Cardiac septum (tissue), 1 donor: Measurements from ENCODE around the gene CD1E. TPM values are rescaled to one million over a fixed set of nuclear protein-coding genes. Genes with fewer than 3 reads are reported as not detected.
"Not testable (repeated sequence)": the region's sequence is repeated elsewhere in the genome, so short reads cannot be mapped to it uniquely, and the experiment has no call there.

Experiments
- DNase-seq: peaks from one replicate; pipeline ENCODE4 v3.0.0-alpha.2; 2020; ENCODE audit warnings: low spot score
- intact Hi-C: fragments of 100-400 bp; cut with DNase I; formaldehyde crosslinking; loops from one replicate; pipeline ENCODE4 v1.14.0; 2022
- total RNA-seq: library from RNA; stranded (reverse); fragmentation: NEBNext Ultra II Directional; extraction: Animal tissue kit (Norgen Biotek cat#: 25700); gene quantifications from one replicate; pipeline ENCODE4 v1.2.1, GENCODE V29; 2021
- donor health status: DM: no; HTN: no; CAD: no.

CD1E gene
- total RNA-seq, 1 donor from 2014 or later = not detected

- DNase-seq = no peak
- intact Hi-C loops = no loop called here
Observed at GRCh38 chr1:158356616-158357015, 2.9 kb downstream of the CD1E start.

- DNase-seq = no peak
- intact Hi-C loops = no loop called here
Observed at GRCh38 chr1:158357441-158357840, 3.7 kb downstream of the CD1E start.

- intact Hi-C loops = no loop called here
- DNase-seq = no peak
Observed at GRCh38 chr1:158362482-158362881, 8.8 kb downstream of the CD1E start.

- intact Hi-C loops = no loop called here
- DNase-seq = no peak
Observed at GRCh38 chr1:158362941-158363340, 9.2 kb downstream of the CD1E start.

GRCh38 chr1:158366783-158367182 is 13.1 kb downstream of the CD1E start:
- intact Hi-C loops = no loop called here
- no peak for DNase-seq

- intact Hi-C loops = no loop called here
- DNase-seq = no peak
Observed at GRCh38 chr1:158371188-158371953, 17.7 kb downstream of the CD1E start.

GRCh38 chr1:158374101-158374500 is 20.4 kb downstream of the CD1E start:
- not testable (repeated sequence) for DNase-seq

GRCh38 chr1:158374860-158375259 is 21.2 kb downstream of the CD1E start:
- intact Hi-C loops = no loop called here

More at GRCh38 chr1:158374101-158374500, 20.4 kb downstream of the CD1E start:
- intact Hi-C loops = not testable (repeated sequence)

GRCh38 chr1:158390331-158390730 is 36.6 kb downstream of the CD1E start:
- intact Hi-C loops = no loop called here
- DNase-seq = no peak

More at GRCh38 chr1:158374860-158375259, 21.2 kb downstream of the CD1E start:
- no peak for DNase-seq

- DNase-seq = no peak
- intact Hi-C loops = no loop called here
Observed at GRCh38 chr1:158391099-158391498, 37.4 kb downstream of the CD1E start.

- DNase-seq = no peak
- intact Hi-C loops = no loop called here
Observed at GRCh38 chr1:158393476-158393875, 39.8 kb downstream of the CD1E start.

- DNase-seq = no peak
- intact Hi-C loops = no loop called here
Observed at GRCh38 chr1:158396646-158397045, 43.0 kb downstream of the CD1E start.

- intact Hi-C loops = no loop called here
- no peak for DNase-seq
Observed at GRCh38 chr1:158398818-158399514, 45.3 kb downstream of the CD1E start, which contains the start of gene OR10T2. Gene OR10T2, minus strand, starts transcription at chr1:158399466. Its CDS starts 0 bp downstream, at chr1:158399466.

GRCh38 chr1:158400871-158401270 is 47.2 kb downstream of the CD1E start:
- no peak for DNase-seq
- intact Hi-C loops = no loop called here

- intact Hi-C loops = no loop called here
- no peak for DNase-seq
Observed at GRCh38 chr1:158407092-158407491, 53.4 kb downstream of the CD1E start.

Other genes starting within 250 kb of the CD1E start
- 1.2 TPM for gene CD1D, start 173.0 kb upstream of the CD1E start, total RNA-seq
- gene CD1A, start 99.5 kb upstream of the CD1E start, total RNA-seq = not detected
- 0.22 TPM for gene CD1C, start 64.0 kb upstream of the CD1E start, total RNA-seq
- gene CD1B, start 22.4 kb upstream of the CD1E start, total RNA-seq = not detected
- gene OR10T2, start 45.6 kb downstream of the CD1E start, total RNA-seq = not detected
- gene OR10K2, start 72.3 kb downstream of the CD1E start, total RNA-seq = not detected
- not detected for gene OR10K1, start 107.9 kb downstream of the CD1E start, total RNA-seq
- gene OR10R2, start 118.3 kb downstream of the CD1E start, total RNA-seq = not detected
- gene OR6Y1, start 200.5 kb downstream of the CD1E start, total RNA-seq = not detected
- not detected for gene OR6P1, start 216.7 kb downstream of the CD1E start, total RNA-seq
- not detected for gene OR10X1, start 226.0 kb downstream of the CD1E start, total RNA-seq